HAP-1 (cell line): Measurements from ENCODE around the gene MAN2B2.

Source experiments
- DNase-seq, 2 experiments: peaks; one replicate each; pipeline ENCODE4 v3.0.0-alpha.2; 2016 to 2020; ENCODE audit warnings: low spot score in 2 of 2
- H3K27me3 ChIP-seq: fragments of 250-450 bp; sonication (Bioruptor Pico); 2 replicates; pipeline ENCODE4 v1.5.1; 2020; ENCODE audit warnings: low read depth, mild to moderate bottlenecking, moderate library complexity
- H3K36me3 ChIP-seq: fragments of 250-450 bp; sonication (Bioruptor Pico); replicated peaks from 2 replicates; pipeline ENCODE4 v1.5.1; 2020; ENCODE audit warnings: mild to moderate bottlenecking
- H3K4me1 ChIP-seq: fragments of 250-450 bp; sonication (Bioruptor Pico); 2 replicates; pipeline ENCODE4 v1.5.1; 2020; ENCODE audit warnings: mild to moderate bottlenecking
- H3K4me3 ChIP-seq: fragments of 250-450 bp; sonication (Bioruptor Pico); 2 replicates; pipeline ENCODE4 v1.5.1; 2020; ENCODE audit warnings: mild to moderate bottlenecking, moderate library complexity
- H3K9me3 ChIP-seq: fragments of 250-450 bp; sonication (Bioruptor Pico); 2 replicates; pipeline ENCODE4 v1.5.1; 2020; ENCODE audit warnings: mild to moderate bottlenecking, moderate library complexity
- in situ Hi-C: fragments of 300-500 bp; cut with MboI; formaldehyde crosslinking; loops from 3 replicates; pipeline ENCODE4 v1.14.3; 2020; ENCODE audit warnings: low sequenced_read_pairs, inconsistent platforms, mixed read lengths

The MAN2B2 gene

DNA sequence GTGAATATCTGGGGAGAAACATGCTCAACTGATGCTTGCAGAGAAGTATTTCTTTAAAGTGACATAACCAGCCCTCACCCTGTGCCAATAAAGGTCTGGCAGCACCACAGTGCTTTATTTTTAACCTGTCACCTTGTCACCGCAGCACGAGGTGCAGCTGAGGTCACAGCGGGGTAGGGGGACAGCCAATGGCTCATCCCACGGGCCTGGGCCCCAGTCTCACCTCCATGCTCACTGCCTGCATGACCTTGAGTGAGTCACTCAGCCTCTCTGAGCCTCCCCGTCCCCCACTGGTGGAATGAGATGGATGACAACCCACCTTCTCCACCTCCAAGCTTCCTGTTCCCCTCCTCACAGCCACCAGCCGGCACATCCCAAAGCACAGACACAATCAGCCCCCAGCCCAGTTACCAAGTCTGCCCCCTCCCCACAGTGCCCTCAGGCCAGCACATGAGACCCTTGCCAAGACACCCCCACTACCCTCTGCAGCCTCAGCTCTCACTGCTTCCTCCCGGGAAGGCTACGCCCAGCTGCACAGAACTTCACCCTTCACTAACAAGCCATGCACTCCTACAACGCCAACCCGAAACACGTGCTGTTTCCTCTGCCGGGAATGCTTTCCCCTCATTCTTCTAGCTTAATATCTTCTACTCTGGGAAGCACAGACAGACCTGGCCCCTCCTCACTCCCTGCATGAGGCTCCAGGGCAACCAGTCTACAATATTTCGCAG lies 24.9 kb upstream of the MAN2B2 start:
- Histone ChIP-seq H3K36me3 (no peaks in the 10 kb centered on the region), H3K9me3 (no peaks in the 10 kb centered on the region), H3K27me3 (peaks cover 20% of the 10 kb centered on the region; the same call in 1 of the 2 replicates), H3K4me3 (no peak overlapping the region), H3K4me1 (no peaks in the 10 kb centered on the region)
- no peak for DNase-seq
- in situ Hi-C loops: loop anchor here (10.0 kb wide), 1 partner anchor 295 kb away; no protein-coding TSS in a partner anchor

DNA sequence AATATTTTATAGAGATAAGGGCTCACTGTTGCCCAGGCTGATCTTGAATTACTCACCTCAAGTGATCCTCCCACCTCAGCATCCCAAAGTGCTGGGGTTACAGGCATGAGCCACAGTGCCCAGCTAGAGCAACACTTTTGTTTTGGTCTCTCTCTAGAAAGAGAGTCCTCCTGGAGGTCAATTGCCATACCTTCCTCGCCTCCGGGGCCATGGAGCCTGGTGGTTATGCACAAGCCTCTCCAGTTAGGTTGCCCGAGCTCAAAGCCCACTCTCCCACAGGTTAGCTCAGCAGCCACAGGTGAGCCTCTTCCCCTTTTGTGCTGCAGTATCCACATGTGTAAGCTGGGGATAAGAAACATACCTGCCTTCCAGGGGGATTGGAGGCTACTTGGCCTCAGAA lies 24.2 kb upstream of the MAN2B2 start:
- no peaks in the 10 kb centered on the region for H3K4me1 ChIP-seq

DNA sequence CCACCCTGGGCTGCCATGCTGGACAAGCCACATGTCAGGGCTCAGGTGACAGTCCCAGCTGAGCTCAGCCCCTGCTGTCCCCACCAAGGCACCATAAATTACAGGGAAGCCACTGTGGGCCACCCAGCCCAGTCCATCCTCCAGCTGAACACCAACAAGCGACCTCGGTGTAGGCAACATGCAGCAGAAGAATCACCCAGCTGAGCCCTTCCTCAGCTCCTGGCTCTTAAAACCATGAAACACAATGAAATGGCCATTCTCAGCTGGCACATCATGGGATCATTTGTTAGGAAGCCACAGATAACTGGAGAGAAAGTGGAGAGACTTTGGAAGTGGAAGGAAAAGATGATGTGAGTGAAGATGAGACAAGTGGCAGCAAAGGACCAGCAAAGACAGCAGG lies 23.3 kb upstream of the MAN2B2 start:
- H3K4me3 ChIP-seq: no peak overlapping the region
- in situ Hi-C loops: no loop called here
- no peak for DNase-seq

More for the DNA sequence above, 24.2 kb upstream of the MAN2B2 start:
- H3K4me3 ChIP-seq: no peak overlapping the region
- DNase-seq: no peak
- in situ Hi-C loops: no loop called here
- H3K9me3 ChIP-seq: no peaks in the 10 kb centered on the region
- peaks cover 19% of the 10 kb centered on the region; the same call in 1 of the 2 replicates for H3K27me3 ChIP-seq
- no peaks in the 10 kb centered on the region for H3K36me3 ChIP-seq

DNA sequence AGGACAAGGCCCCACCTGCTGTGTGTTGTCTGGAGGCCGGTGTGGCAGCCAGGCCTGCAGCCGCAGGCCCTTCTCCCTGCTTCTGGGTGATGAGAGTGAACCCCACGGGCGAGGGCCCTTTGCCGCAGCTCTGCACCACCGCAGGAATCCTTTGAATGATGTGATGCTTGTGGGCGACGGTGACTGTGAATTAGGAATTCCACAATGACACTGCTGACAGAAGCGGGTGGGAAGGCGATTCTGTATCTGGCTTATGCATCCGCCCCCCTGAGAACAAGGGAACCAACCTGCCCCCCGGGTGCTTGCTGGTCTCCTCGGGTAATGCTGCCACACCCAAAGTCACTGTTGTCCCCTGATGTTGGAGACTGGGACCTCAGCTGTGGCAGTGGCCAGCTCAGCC lies 19.5 kb upstream of the MAN2B2 start:
- H3K9me3 ChIP-seq: no peaks in the 10 kb centered on the region
- no peaks in the 10 kb centered on the region for H3K36me3 ChIP-seq
- no peak for DNase-seq
- H3K4me1 ChIP-seq: no peaks in the 10 kb centered on the region
- H3K27me3 ChIP-seq: peaks cover 37% of the 10 kb centered on the region
- H3K4me3 ChIP-seq: no peak overlapping the region
- in situ Hi-C loops: no loop called here

More for the DNA sequence above, 23.3 kb upstream of the MAN2B2 start:
- no peaks in the 10 kb centered on the region for H3K36me3 ChIP-seq
- H3K9me3 ChIP-seq: no peaks in the 10 kb centered on the region
- peaks cover 23% of the 10 kb centered on the region; the same call in 1 of the 2 replicates for H3K27me3 ChIP-seq
- H3K4me1 ChIP-seq: no peaks in the 10 kb centered on the region

DNA sequence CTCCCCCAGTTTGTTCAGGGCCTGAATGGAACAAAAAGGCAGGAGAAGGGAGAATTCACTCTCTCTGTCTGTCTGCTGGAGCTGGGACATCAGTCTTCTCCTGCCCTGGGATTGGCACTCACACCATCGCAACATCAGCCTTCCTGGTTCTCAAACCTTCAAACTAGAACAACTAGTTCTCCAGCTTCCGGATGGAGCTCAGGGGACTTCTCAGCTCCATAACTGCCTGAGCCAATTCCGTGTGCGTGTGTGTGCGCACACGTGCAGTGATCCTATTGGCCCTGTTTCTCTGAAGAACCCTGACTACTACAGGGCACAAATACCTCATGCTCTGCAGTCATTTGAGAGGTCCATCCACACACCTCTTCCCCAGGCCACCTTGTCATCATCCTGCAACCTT lies 18.7 kb upstream of the MAN2B2 start:
- Histone ChIP-seq H3K9me3 (no peaks in the 10 kb centered on the region), H3K27me3 (peaks cover 40% of the 10 kb centered on the region), H3K4me1 (no peaks in the 10 kb centered on the region), H3K4me3 (no peak overlapping the region), H3K36me3 (no peaks in the 10 kb centered on the region)
- in situ Hi-C loops: no loop called here
- no peak for DNase-seq

DNA sequence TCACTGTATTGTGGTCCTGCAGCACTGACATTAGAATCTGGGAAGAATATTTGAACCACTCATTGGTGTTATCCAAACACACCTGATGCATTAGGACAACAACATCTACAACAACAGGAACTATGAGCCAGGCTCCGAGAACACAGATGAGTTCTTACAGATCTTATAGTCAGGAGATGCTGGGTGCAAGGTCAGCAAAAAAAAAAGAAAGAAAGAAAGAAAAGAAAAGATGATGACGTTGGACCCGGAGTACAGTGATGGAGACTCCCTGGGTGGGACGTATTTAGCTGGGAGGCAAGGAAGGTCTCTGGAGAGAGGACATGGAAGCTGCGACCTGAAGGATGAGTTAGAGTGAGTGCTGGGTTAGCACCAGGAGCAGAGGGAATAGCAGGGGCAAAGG lies 17.8 kb upstream of the MAN2B2 start:
- no peak for DNase-seq
- no peaks in the 10 kb centered on the region for H3K9me3 ChIP-seq
- H3K4me1 ChIP-seq: no peaks in the 10 kb centered on the region
- peaks cover 50% of the 10 kb centered on the region for H3K27me3 ChIP-seq
- no peak overlapping the region for H3K4me3 ChIP-seq
- H3K36me3 ChIP-seq: no peaks in the 10 kb centered on the region
- in situ Hi-C loops: no loop called here

DNA sequence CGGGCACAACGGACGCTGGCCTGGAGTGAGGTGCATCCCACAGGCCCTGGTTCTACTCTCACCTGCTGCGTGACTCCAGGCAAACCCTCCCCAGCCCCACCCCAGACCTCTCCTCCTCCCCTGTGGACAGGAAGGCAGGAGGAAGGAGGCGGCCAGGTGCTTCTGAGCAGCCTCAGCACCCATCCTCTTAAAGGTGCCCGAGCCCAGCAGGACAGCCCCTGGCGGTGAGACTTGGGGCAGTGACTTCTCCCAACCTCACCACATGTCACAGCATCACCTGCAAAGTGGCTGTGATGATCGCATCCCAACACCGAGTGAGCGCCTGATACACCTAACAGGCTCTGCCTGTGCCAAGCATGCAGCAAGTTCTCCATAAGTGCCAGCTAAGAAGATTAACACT lies 17.1 kb upstream of the MAN2B2 start:
- H3K9me3 ChIP-seq: no peaks in the 10 kb centered on the region
- H3K4me3 ChIP-seq: no peak overlapping the region
- DNase-seq: no peak
- H3K36me3 ChIP-seq: no peaks in the 10 kb centered on the region
- peaks cover 56% of the 10 kb centered on the region for H3K27me3 ChIP-seq
- in situ Hi-C loops: no loop called here
- no peaks in the 10 kb centered on the region for H3K4me1 ChIP-seq

DNA sequence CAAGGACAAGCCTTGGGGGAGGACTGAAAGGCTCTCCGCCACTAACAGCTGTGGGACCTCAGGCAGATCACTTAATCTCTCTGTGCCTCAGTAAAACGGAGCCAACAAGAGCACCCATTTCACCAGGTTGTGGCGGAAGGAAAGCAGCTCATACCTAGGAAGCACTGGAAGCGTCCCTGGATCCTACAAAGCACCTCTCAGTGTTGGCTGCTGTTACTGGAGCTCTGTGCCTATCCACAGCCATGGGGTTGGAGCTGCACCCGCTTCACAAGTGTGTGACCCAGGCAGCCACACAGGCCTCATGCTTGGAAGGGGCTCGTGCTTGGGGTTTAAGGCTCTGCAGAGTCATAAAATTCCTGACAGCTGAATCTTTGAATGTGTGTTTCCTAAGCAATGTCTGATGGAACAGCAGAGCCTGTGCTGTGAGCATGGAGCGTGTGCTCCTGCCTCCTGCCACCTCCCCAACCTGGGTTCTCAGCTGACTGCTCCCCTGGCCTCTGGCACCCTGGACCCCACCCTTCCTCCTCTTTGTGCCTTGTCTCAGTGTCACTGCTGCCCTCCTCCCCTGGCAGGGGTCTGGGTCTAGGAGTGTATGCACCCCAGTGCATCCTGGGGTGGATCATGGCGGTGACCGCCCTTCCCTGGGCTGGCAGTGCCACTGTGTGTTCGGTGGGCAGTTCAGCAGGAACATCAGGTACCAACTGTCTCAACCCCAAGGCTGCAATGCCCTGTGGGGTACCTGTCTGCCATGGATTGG lies 14.4 kb upstream of the MAN2B2 start:
- H3K9me3 ChIP-seq: no peaks in the 10 kb centered on the region
- in situ Hi-C loops: no loop called here
- no peak for DNase-seq
- no peaks in the 10 kb centered on the region for H3K4me1 ChIP-seq
- no peak overlapping the region for H3K4me3 ChIP-seq
- H3K36me3 ChIP-seq: no peaks in the 10 kb centered on the region
- peaks cover 72% of the 10 kb centered on the region for H3K27me3 ChIP-seq

DNA sequence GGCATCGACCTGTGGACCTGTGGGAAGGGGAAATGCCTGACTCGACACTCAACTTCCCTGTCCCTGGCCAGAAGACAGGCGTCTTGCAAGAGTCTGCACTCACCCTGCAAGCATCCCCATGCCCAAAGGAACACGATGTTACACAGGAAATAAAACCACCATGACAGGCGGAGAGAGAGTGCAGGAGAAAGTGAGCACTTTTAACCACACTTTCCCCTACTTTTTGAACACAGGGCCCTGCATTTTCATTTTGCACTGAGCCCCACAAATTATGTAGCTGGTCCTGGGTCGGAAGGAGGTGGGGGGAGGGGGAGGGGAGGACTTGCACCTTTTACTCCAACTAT lies 13.8 kb upstream of the MAN2B2 start:
- in situ Hi-C loops: no loop called here
- Histone ChIP-seq H3K4me3 (no peak overlapping the region), H3K27me3 (peaks cover 67% of the 10 kb centered on the region), H3K4me1 (no peaks in the 10 kb centered on the region), H3K36me3 (no peaks in the 10 kb centered on the region), H3K9me3 (no peaks in the 10 kb centered on the region)
- no peak for DNase-seq

DNA sequence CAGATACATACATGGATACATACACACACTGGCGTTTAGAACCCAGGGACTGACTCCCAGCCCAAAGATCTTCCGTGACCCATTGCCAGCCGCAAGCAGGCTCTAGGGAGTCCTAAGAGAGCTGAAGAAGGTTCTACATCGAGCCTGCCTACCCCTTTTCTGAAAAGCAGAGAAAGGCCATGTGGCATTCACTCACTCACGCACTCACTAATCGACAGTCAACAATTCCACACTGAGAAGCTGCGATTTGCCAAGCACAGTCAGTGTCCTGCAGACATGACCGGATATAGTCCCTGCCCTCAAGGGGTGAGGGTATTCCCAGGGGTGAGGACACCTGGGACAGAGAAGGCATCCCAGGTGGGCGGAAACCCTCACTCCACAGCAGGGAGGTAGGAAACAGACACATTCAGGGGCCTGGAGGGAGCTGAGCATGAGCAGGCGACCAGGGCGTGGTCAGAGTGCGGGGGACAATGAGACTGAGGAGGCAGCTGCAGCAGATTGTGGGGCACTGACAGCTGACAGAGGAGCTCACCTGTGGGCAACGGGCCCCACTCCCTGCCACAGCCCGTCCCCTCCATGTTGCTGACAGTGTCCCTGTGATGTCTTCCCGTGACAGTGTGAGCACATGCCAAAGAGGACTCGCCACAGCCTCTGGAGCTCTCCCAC lies 13.2 kb upstream of the MAN2B2 start:
- Histone ChIP-seq H3K4me3 (no peak overlapping the region), H3K4me1 (no peaks in the 10 kb centered on the region), H3K36me3 (no peaks in the 10 kb centered on the region), H3K9me3 (no peaks in the 10 kb centered on the region), H3K27me3 (peaks cover 66% of the 10 kb centered on the region)
- in situ Hi-C loops: no loop called here
- DNase-seq: no peak

DNA sequence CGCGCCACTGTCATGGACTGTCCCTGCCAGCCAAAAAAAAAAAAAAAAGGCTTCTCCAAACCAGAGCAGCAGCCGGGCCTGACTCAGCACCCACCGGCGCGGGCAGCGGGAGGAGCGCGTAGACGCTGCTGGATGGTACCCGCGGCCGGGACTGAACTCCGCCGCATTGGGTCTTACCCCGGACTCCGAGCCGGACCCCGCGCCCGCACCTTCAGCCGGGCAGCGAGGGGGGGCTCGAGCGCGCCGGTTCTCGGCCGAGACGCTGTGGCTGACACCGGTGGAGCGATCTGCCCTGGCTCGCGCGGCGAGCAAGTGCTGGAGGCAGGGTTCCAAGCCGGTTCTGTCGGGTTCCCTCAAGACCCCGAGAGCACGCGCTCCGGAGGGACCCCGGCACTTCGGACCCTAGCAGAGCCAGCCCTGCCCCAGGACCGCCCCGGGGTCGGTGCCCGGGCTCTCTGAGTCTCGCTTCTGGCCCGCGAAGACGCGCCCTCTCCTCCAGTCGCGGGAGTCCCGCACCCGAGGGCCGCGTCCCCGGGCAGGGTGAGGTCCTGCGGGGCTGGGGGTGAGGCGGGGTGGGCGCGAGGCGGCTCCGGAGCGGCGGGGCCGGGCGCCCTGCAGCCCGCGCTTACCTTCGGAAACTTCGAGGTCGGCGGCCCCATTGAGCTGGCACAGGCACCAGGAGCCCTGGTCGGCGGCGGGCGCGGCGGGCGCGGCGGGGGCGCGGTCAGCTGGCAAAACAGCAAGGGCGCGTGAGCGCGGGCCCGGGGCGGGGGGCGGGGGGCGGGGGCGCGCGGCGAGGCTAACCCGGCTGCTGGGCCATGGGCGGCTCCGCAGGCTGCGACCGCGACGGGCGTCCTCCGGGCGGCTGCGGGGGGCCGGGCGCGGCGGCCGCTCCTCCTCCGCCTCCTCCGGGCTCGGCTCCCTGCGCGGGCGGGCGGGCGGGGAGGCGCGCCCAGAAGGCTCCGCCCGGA lies 11.8 kb upstream of the MAN2B2 start:
- Histone ChIP-seq H3K4me3 (no peak overlapping the region), H3K27me3 (peaks cover 60% of the 10 kb centered on the region), H3K9me3 (no peaks in the 10 kb centered on the region), H3K4me1 (no peaks in the 10 kb centered on the region), H3K36me3 (no peaks in the 10 kb centered on the region)
- no peak for DNase-seq
- in situ Hi-C loops: no loop called here

DNA sequence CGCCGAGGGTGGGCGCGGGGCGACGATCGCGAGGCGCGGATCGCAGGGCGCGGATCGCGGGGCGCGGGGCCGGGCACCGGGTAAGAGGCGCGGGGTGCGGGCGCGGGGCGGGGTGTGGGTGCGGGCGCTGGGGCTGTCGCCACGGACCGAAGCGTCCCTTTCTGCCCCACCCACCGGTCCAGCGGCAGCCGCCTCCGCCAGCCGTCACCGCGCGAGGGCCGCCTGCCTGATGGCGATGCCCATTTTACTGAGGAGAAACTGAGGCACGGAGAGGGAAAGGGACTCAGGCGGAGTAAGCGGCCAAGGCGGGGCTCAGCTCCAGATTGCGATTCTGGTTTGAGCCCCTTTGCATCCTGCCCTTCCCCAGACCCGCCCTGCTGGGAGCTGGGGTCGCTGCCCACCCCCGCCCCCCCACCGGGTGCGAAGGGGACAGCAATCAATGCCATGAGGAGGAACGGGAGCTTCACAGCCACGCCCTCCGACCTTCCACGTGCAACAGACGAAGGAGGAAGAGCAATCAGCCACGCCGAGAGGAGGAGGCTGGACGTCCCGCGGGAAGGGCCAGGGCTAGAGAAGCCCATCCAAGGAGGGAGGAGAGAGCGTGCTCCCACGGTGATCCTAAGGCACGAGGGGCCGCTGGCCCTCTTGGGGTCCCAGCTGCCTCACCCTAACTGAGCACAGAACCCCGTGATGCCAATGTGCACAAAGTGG lies 10.9 kb upstream of the MAN2B2 start:
- H3K27me3 ChIP-seq: peaks cover 53% of the 10 kb centered on the region
- no peak for DNase-seq

More for the DNA sequence above, 10.9 kb upstream of the MAN2B2 start:
- Histone ChIP-seq H3K4me3 (no peak overlapping the region), H3K9me3 (no peaks in the 10 kb centered on the region), H3K4me1 (no peaks in the 10 kb centered on the region), H3K36me3 (no peaks in the 10 kb centered on the region)
- in situ Hi-C loops: no loop called here
